ENCODE data around the gene KRTAP12-3. TPM values are rescaled to one million over a fixed set of nuclear protein-coding genes. Genes with fewer than 3 reads are reported as not detected.

The KRTAP12-3 gene
- total and polyA plus RNA-seq, 9 of the 15 experiments (the other 6 are each of a cell fraction or from before 2014, with no cell fraction given) = not detected

DNA sequence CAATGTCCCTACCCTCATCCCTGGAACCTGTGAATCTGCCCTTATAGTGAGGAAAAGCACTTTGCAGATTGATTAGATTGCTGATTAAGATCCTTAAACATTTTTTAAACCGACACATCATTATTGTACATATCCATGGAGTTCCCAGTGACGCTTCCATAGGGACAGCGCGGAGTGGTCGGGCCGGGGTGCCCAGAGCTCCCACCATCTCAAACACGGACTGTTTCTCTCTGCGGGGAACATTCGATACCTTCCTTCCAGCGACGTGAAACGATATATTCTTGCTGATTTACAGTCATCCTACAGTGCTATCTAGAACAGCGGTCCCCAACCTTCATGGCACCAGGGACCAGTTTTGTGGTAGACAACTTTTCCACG lies 43.3 kb downstream of the KRTAP12-3 start:
- H3K9me3 ChIP-seq (replicated peaks; ENCODE audit: control insufficient read depth, insufficient read depth, low read depth, low read length) = no peaks in the 10 kb centered on the region
- ATAC-seq (no peak), FAIRE-seq (peak; percentile 19), DNase-seq (ENCODE audit: extremely low read depth in 1 of 4, low spot score in 3 of 4) (no peak)
- ChIA-PET POLR2A (interaction anchor here (1.1 kb wide), 1 partner anchor 12 kb away, joined by 3 read pairs; no protein-coding TSS in a partner anchor), CTCF (ENCODE audit: low intra/inter-chr PET ratio) (no interaction called here)
- no peak overlapping the region for H3K4me2 ChIP-seq (ENCODE audit: insufficient read depth, low read length)
- no peak overlapping the region for H3K27ac ChIP-seq (ENCODE audit: extremely low read depth, low read depth, low read length)
- no peak overlapping the region for H3K4me3 ChIP-seq
- TF ChIP-seq SRSF9 (IDR thresholded peaks at IDR 0.05; ENCODE audit: borderline replicate concordance, low read depth, low read length) = no peak
- TF ChIP-seq, protein P1, sequence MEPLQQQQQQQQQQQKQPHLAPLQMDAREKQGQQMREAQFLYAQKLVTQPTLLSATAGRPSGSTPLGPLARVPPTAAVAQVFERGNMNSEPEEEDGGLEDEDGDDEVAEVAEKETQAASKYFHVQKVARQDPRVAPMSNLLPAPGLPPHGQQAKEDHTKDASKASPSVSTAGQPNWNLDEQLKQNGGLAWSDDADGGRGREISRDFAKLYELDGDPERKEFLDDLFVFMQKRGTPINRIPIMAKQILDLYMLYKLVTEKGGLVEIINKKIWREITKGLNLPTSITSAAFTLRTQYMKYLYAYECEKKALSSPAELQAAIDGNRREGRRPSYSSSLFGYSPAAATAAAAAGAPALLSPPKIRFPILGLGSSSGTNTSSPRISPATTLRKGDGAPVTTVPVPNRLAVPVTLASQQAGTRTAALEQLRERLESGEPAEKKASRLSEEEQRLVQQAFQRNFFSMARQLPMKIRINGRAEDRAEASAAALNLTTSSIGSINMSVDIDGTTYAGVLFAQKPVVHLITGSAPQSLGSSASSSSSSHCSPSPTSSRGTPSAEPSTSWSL (CRISPR knock-in tag; IDR thresholded peaks at IDR 0.05; ENCODE audit: borderline replicate concordance) = no peak
- TF ChIP-seq SIX5 (IDR thresholded peaks at IDR 0.05; ENCODE audit: borderline replicate concordance in 1 of 2, insufficient read depth in 1 of 2, low read depth in 1 of 2, low read length in 2 of 2) = no peak
- no peak for TF ChIP-seq SMAD4 (CRISPR knock-in tag; conservative IDR thresholded peaks at IDR 0.05)
- no peak for TF ChIP-seq MBD2 (IDR thresholded peaks at IDR 0.05; ENCODE audit: borderline replicate concordance, low read depth)
- no peak for TF ChIP-seq SMARCA4 (IDR thresholded peaks at IDR 0.05)
- WGBS (ENCODE audit: insufficient coverage, low coverage, missing lambda C conversion rate) = 2% methylated on average over 14 of the region's 14 CpGs
- H3K9ac ChIP-seq (ENCODE audit: insufficient read depth in 1 of 2, low read depth in 2 of 2, low read length in 2 of 2) = no peak overlapping the region
- no peak overlapping the region for H2AFZ ChIP-seq (ENCODE audit: low read depth, low read length)
- H3K4me1 ChIP-seq (replicated peaks in 1 of 2; ENCODE audit: control insufficient read depth in 2 of 2, insufficient read depth in 2 of 2, low read length in 2 of 2) = peaks cover 0 to 7% of the 10 kb centered on the region in 2 experiments; a peak in 1 of 5 replicates
- no peaks in the 10 kb centered on the region for H3K79me2 ChIP-seq (ENCODE audit: control insufficient read depth, insufficient read depth, low read length)
- H3K27me3 ChIP-seq (ENCODE audit: control insufficient read depth in 2 of 2, insufficient read depth in 2 of 2, low read length in 2 of 2) = peaks cover 43 to 83% of the 10 kb centered on the region in 2 experiments
- no TSS peak for BruUV-seq (replicated peaks)
- no peaks in the 10 kb centered on the region for H3K36me3 ChIP-seq (ENCODE audit: control insufficient read depth, insufficient read depth, low read length)
- in situ Hi-C loops (cut with MboI) (no loop called here), intact Hi-C loops (cut with micrococcal nuclease) (no loop called here)
- H3K9me1 ChIP-seq (ENCODE audit: control insufficient read depth, insufficient read depth, low read length) = peaks cover 3% of the 10 kb centered on the region
- no peaks in the 10 kb centered on the region; the same call in 1 of the 2 replicates for H4K20me1 ChIP-seq (replicated peaks; ENCODE audit: control insufficient read depth, insufficient read depth, low read length)
